Kidney (tissue), 14 donors: ENCODE measurements around the gene NEK4. TPM values are rescaled to one million over a fixed set of nuclear protein-coding genes. Genes with fewer than 3 reads are reported as not detected.
A peak's percentile ranks its signal among the peaks of the same experiment; 100 is the strongest.

ENCODE experiments used
- DNase-seq, 5 donors: peaks; one replicate each; pipeline ENCODE4 v3.0.0-alpha.2; 2013 to 2020
- FAIRE-seq: peaks from 2 replicates; lab custom pipeline; 2012; peaks lifted over from hg19 to GRCh38; lab: Jason Lieb, UNC
- H3K27ac ChIP-seq, 2 donors: one replicate each; pipeline ENCODE4 v1.7.0; 2013; ENCODE audit warnings: low read depth in 2 of 2, low read length in 2 of 2, inconsistent platforms in 1 of 2
- H3K27me3 ChIP-seq: one replicate; pipeline ENCODE4 v1.7.1; 2013; ENCODE audit warnings: low read length, inconsistent platforms; ENCODE audit not compliant: control insufficient read depth, insufficient read depth
- H3K36me3 ChIP-seq, 3 donors: one replicate each; pipeline versions ENCODE4 v1.7.0 to v1.7.1; 2013; ENCODE audit warnings: low read length in 3 of 3, control low read depth in 1 of 3, inconsistent platforms in 1 of 3; ENCODE audit not compliant: insufficient read depth in 3 of 3, control insufficient read depth in 2 of 3
- H3K4me1 ChIP-seq, 3 donors: one replicate each; pipeline versions ENCODE4 v1.7.0 to v1.7.1; 2013; ENCODE audit warnings: low read length in 3 of 3, inconsistent platforms in 1 of 3, low read depth in 1 of 3; ENCODE audit not compliant: control insufficient read depth in 2 of 3, insufficient read depth in 2 of 3
- H3K4me3 ChIP-seq, 3 donors: one replicate each; pipeline versions ENCODE4 v1.7.0 to v1.8.1; 2013; ENCODE audit warnings: low read length in 3 of 3, control low read depth in 1 of 3, inconsistent platforms in 1 of 3
- H3K9ac ChIP-seq, 3 donors: one replicate each; pipeline versions ENCODE4 v1.7.0 to v1.7.1; 2013; ENCODE audit warnings: low read length in 3 of 3, control low read depth in 1 of 3, inconsistent platforms in 1 of 3
- H3K9me3 ChIP-seq, 3 donors: one replicate each; pipeline versions ENCODE4 v1.7.0 to v1.7.1; 2013; ENCODE audit warnings: low read length in 3 of 3, control low read depth in 1 of 3, inconsistent platforms in 1 of 3; ENCODE audit not compliant: control insufficient read depth in 2 of 3, insufficient read depth in 1 of 3
- intact Hi-C: fragments of 100-400 bp; cut with DNase I; formaldehyde crosslinking; loops from one replicate; pipeline ENCODE4 v1.11.1; 2022
- polyA plus RNA-seq: library from polyadenylated mRNA; stranded (reverse); fragments of 350-450 nt; fragmentation: Illumina TruSeq; extraction: RNeasy Lipid Tissue Mini Kit (QIAGEN cat#74804); gene quantifications from one replicate; pipeline ENCODE4 v1.2.3, GENCODE V29; 2014; ENCODE audit warnings: low read depth, low replicate concordance; ENCODE audit not compliant: insufficient read depth
- total RNA-seq: library from RNA; stranded (reverse); fragmentation: NEBNext Ultra II Directional; extraction: Animal tissue kit (Norgen Biotek cat#: 25700); gene quantifications from one replicate; pipeline ENCODE4 v1.2.1, GENCODE V29; 2021
- TF ChIP-seq, protein P1 (sequence below): IDR thresholded peaks from 3 replicates; pipeline ENCODE4 v1.5.1; 2012; ENCODE audit warnings: mild to moderate bottlenecking, moderate library complexity, borderline replicate concordance; ENCODE audit not compliant: insufficient read depth; ENCODE audit errors: extremely low read depth
- donor health status: control.
- donor health status: control.
- donor health status: control.
- donor health status: control.
- donor health status: control.
- donor health status: DM: yes; HTN: yes; CAD: no.
- donor health status: Normal renal cell carcinoma (clear cell type).

The NEK4 gene
- total and polyA plus RNA-seq, 2 donors from 2014 or later = 5.5 to 27.9 TPM

DNA sequence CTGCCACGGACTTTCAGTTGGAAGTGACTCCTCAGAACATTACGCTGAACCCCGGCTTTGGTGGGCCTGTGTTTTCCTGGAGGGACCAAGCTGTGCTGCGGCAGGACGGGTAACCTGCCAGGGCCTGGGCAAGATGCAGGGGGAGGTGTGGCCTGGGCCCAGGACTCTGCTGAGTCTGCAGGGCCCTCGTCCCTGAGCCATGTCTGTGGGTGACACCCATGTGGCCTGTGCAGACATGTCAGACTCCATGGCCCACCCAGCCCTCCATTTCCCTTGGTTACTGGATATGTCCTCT, 19.0 kb upstream of the NEK4 start:
- FAIRE-seq = no peak
- intact Hi-C loops = no loop called here
- no peak overlapping the region for H3K4me3 ChIP-seq
- no peaks in the 10 kb centered on the region for H3K4me1 ChIP-seq
- DNase-seq = peak in 1 of 5 donors; percentile 60
- TF ChIP-seq, protein P1, sequence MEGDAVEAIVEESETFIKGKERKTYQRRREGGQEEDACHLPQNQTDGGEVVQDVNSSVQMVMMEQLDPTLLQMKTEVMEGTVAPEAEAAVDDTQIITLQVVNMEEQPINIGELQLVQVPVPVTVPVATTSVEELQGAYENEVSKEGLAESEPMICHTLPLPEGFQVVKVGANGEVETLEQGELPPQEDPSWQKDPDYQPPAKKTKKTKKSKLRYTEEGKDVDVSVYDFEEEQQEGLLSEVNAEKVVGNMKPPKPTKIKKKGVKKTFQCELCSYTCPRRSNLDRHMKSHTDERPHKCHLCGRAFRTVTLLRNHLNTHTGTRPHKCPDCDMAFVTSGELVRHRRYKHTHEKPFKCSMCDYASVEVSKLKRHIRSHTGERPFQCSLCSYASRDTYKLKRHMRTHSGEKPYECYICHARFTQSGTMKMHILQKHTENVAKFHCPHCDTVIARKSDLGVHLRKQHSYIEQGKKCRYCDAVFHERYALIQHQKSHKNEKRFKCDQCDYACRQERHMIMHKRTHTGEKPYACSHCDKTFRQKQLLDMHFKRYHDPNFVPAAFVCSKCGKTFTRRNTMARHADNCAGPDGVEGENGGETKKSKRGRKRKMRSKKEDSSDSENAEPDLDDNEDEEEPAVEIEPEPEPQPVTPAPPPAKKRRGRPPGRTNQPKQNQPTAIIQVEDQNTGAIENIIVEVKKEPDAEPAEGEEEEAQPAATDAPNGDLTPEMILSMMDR = no peak
- no peak overlapping the region for H3K9ac ChIP-seq
- no peaks in the 10 kb centered on the region for H3K36me3 ChIP-seq
- H3K27ac ChIP-seq = no peak overlapping the region
- no peaks in the 10 kb centered on the region for H3K27me3 ChIP-seq
- H3K9me3 ChIP-seq = no peaks in the 10 kb centered on the region

DNA sequence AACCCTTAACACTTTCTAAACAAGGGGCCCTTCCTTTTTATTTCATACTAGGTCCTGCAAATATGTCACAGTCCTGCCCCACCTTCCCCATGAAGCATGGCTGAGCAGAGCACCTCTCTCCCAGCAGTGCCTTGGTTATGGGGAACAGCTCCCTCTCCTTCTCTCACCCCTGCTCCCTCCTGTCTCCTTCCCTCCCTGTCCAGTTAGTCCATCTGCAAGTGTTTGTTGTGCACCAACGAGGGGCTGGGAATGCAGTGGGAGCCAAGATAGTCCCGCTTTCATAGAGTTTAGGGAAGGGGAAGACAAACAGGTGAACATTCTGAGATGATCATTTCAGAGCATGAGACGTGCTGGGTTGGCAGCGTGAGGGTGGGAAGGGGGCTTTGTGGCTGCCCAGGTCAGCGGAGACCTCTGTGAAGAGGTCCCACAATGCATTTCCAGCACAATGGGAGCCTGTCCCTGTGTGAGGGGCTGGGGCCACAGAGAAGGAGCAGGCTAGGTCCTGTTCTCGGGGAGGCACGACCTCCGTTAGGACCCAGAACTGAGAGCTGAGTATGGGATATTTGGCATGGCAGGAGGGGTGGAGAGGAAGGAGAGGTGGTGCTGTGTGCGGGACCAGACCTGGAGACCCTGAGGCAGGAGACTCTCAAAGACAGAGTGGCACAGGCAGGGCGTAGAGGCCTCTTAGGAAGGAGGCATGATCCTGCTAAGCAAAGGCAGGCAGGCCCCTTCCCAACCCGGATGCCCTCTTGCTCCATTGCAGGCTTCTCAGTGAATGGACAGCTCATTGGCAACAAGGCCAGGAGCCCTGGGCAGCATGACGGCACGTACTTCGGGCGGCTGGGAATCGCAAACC, 18.4 kb upstream of the NEK4 start:
- Histone ChIP-seq H3K36me3 (no peaks in the 10 kb centered on the region), H3K27me3 (no peaks in the 10 kb centered on the region), H3K27ac (no peak overlapping the region), H3K4me1 (no peaks in the 10 kb centered on the region), H3K9me3 (no peaks in the 10 kb centered on the region), H3K4me3 (no peak overlapping the region), H3K9ac (no peak overlapping the region)
- DNase-seq = peak in 1 of 5 donors; percentile 46
- TF ChIP-seq, protein P1 = no peak
- FAIRE-seq = no peak
- intact Hi-C loops = no loop called here

DNA sequence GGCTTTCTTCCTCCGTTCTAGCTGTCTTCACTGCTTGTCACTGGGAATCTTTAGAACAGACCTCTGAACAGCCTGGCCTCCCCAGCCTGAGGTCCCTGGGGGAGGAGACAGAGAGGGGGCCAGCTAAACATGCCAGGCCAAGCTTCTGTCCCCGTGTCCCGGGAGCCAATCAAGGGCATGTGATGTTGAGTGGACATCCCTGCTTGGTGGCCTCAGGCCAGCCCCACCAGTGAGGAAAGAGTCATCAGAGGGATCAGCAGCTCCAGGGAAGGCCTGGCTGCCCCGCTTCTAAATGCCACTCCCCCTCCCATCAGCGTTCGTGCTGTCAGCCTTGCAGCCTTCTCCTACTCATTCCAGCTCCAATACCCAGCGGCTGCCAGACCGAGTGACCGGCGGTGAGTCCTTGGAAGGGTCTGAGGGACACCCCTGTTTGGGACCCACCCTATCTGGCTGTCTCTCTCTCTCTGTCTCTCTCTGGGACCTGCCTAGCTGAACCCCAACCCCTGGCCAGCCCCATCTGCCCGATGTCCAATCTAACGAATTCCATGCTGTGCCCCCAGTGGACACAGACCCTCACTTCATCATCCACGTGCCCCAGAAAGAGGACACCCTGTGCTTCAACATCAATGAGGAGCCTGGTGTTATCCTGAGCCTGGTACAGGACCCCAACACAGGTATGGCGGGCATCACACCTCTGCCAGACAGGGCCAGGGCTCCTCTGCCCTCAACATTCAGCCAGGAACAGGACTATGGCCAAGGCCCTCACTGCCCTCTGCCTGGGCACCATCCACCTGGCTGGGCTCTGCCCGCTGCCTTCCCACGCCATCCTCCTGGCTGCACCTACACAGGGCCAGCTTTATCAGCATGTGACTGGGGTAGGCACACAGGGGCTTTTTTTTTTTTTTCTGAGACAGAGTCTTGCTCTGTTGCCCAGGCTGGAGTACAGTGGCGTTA, 17.2 kb upstream of the NEK4 start:
- Histone ChIP-seq H3K4me3 (no peak overlapping the region), H3K4me1 (no peaks in the 10 kb centered on the region), H3K27ac (no peak overlapping the region), H3K9me3 (no peaks in the 10 kb centered on the region), H3K27me3 (no peaks in the 10 kb centered on the region), H3K36me3 (no peaks in the 10 kb centered on the region), H3K9ac (no peak overlapping the region)
- TF ChIP-seq, protein P1 = no peak
- intact Hi-C loops = no loop called here
- DNase-seq = peak in 2 of 5 donors; percentile 7 to 67
- no peak for FAIRE-seq
